ENCODE data around the gene CCDC15.

DNA sequence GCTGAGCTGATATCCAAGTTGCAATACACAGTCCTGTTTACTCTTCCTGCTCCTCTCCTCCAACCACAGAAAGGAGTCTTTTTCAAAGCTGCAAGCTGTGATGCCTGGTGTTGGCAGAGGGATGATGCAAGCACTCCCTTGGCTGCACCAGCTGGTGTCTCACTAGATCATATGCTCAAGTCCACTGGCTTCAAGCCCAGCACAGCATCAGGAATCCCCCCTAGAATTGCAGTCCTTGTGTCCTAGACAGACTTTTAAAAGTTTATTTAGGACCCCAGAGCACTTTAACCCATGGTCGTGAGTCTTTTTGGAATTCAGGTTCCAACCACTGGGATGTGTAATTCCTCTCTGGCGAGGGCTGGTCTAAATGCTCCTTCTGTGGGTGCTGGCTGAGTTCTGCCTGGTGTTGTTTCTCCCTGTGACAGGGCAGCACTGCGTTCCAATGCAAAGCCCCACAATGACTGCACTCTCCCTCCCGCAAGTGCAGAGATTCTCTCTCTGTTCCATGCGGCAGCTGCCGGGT is 36.8 kb upstream of the CCDC15 start:
- TF ChIP-seq, protein P1, sequence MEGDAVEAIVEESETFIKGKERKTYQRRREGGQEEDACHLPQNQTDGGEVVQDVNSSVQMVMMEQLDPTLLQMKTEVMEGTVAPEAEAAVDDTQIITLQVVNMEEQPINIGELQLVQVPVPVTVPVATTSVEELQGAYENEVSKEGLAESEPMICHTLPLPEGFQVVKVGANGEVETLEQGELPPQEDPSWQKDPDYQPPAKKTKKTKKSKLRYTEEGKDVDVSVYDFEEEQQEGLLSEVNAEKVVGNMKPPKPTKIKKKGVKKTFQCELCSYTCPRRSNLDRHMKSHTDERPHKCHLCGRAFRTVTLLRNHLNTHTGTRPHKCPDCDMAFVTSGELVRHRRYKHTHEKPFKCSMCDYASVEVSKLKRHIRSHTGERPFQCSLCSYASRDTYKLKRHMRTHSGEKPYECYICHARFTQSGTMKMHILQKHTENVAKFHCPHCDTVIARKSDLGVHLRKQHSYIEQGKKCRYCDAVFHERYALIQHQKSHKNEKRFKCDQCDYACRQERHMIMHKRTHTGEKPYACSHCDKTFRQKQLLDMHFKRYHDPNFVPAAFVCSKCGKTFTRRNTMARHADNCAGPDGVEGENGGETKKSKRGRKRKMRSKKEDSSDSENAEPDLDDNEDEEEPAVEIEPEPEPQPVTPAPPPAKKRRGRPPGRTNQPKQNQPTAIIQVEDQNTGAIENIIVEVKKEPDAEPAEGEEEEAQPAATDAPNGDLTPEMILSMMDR (conservative IDR thresholded peaks at IDR 0.05; ENCODE audit: low read depth, low read length), result no peak
- no peak for TF ChIP-seq EZH2phosphoT487 (IDR thresholded peaks at IDR 0.05; ENCODE audit: borderline replicate concordance, low read length)
- no peak for TF ChIP-seq EZH2 (IDR thresholded peaks at IDR 0.05; ENCODE audit: low read length, unreplicated experiment)

All from PC-3 (cell line).